HepG2 (cell line): ENCODE data around the gene ARIH2. TPM values are rescaled to one million over a fixed set of nuclear protein-coding genes. Genes with fewer than 3 reads are reported as not detected.

Experiments used
- BRCA1 ChIP-seq: sonication (generic); formaldehyde crosslinking; IDR thresholded peaks from 2 replicates; pipeline ENCODE4 v1.4.0; 2020; ENCODE audit warnings: missing genetic modification reagents
- BRD4 ChIP-seq: sonication (generic); formaldehyde crosslinking; IDR thresholded peaks from 2 replicates; pipeline ENCODE4 v1.4.0; 2020; ENCODE audit warnings: missing genetic modification reagents
- CBFB ChIP-seq: sonication (generic); formaldehyde crosslinking; IDR thresholded peaks from 2 replicates; pipeline ENCODE4 v1.4.0; 2020; ENCODE audit warnings: missing genetic modification reagents
- CHD4 ChIP-seq: fragments of 200-600 bp; sonication (generic); IDR thresholded peaks from 2 replicates; pipeline ENCODE4 v1.7.0; 2017; ENCODE audit warnings: mild to moderate bottlenecking, low read length, borderline replicate concordance
- EP300 ChIP-seq, 3 experiments: sonication (generic) in 1 of 3; formaldehyde crosslinking in 1 of 3; IDR thresholded peaks; 2 replicates each; pipeline versions ENCODE4 v1.5.1 to v1.6.1; 2011 to 2020; ENCODE audit warnings: low read depth in 2 of 3, low read length in 2 of 3, borderline replicate concordance in 1 of 3, improper control_type of control experiment in 1 of 3, mild to moderate bottlenecking in 1 of 3, missing genetic modification reagents in 1 of 3, moderate library complexity in 1 of 3
- HMG20B ChIP-seq: conservative IDR thresholded peaks from 2 replicates; pipeline ENCODE4 v1.6.1; 2016; ENCODE audit warnings: missing genetic modification reagents, missing compliant biosample characterization
- KAT8 ChIP-seq: IDR thresholded peaks from 2 replicates; pipeline ENCODE4 v1.6.1; 2016; ENCODE audit warnings: missing genetic modification reagents, missing compliant biosample characterization
- MIXL1 ChIP-seq: IDR thresholded peaks from 2 replicates; pipeline ENCODE4 v1.6.1; 2016
- NR2F2 ChIP-seq: IDR thresholded peaks from 2 replicates; pipeline ENCODE4 v1.6.1; 2012; ENCODE audit warnings: low read depth, inconsistent platforms, borderline replicate concordance
- PHF5A ChIP-seq: IDR thresholded peaks from one replicate; pipeline ENCODE4 v1.6.1; 2018; ENCODE audit warnings: low read depth, missing genetic modification reagents; ENCODE audit not compliant: unreplicated experiment
- PITX1 ChIP-seq: sonication (generic); formaldehyde crosslinking; IDR thresholded peaks from 2 replicates; pipeline ENCODE4 v1.5.1; 2020; ENCODE audit warnings: mild to moderate bottlenecking, missing genetic modification reagents
- RBM22 ChIP-seq: fragments of 200-400 bp; formaldehyde crosslinking; optimal IDR thresholded peaks from 2 replicates; pipeline ENCODE3; 2017; ENCODE audit warnings: mild to moderate bottlenecking, low read length, moderate library complexity
- SMAD1 ChIP-seq: sonication (generic); formaldehyde crosslinking; IDR thresholded peaks from 2 replicates; pipeline ENCODE4 v1.4.0; 2020; ENCODE audit warnings: missing genetic modification reagents, low read depth, mild to moderate bottlenecking, borderline replicate concordance
- U2AF1 ChIP-seq: fragments of 200-400 bp; formaldehyde crosslinking; optimal IDR thresholded peaks from 2 replicates; pipeline ENCODE3; 2017; ENCODE audit warnings: mild to moderate bottlenecking, low read depth, low read length
- ZBTB8A ChIP-seq: sonication (generic); formaldehyde crosslinking; IDR thresholded peaks from 2 replicates; pipeline ENCODE4 v1.4.0; 2020; ENCODE audit warnings: mild to moderate bottlenecking, low read depth, missing genetic modification reagents, borderline replicate concordance
- ZNF256 ChIP-seq: sonication (generic); formaldehyde crosslinking; conservative IDR thresholded peaks from 2 replicates; pipeline ENCODE4 v1.4.0; 2020; ENCODE audit warnings: missing genetic modification reagents
- ZNF468 ChIP-seq: sonication (generic); formaldehyde crosslinking; IDR thresholded peaks from 2 replicates; pipeline ENCODE4 v1.8.0; 2022; ENCODE audit warnings: mild to moderate bottlenecking, moderate library complexity, missing genetic modification reagents
- ZNF747 ChIP-seq: sonication (generic); formaldehyde crosslinking; IDR thresholded peaks from 2 replicates; pipeline ENCODE4 v1.8.1; 2023; ENCODE audit warnings: missing genetic modification reagents, mild to moderate bottlenecking, borderline replicate concordance
- ZSCAN20 ChIP-seq: sonication (generic); formaldehyde crosslinking; IDR thresholded peaks from 2 replicates; pipeline ENCODE4 v1.4.0; 2020; ENCODE audit warnings: missing genetic modification reagents, mild to moderate bottlenecking, borderline replicate concordance
- polyA plus RNA-seq, 8 experiments: library from polyadenylated mRNA; depleted of rRNA in 3 of 8; stranded (reverse) in 7 of 8; unstranded in 1 of 8; fragments of >200 nt; fragmentation: Illumina TruSeq in 4 of 8; extraction: Trizol in 4 of 8; gene quantifications; 2 replicates each; pipeline versions ENCODE4 v1.2.1 to v1.2.3, GENCODE V29; 2011 to 2016; ENCODE audit warnings: low read depth in 4 of 8, missing spikeins in 1 of 8, mixed read lengths in 1 of 8; ENCODE audit not compliant: insufficient read depth in 1 of 8
- total RNA-seq, 5 experiments: library from RNA; depleted of rRNA; stranded (reverse); fragments of >200 nt; fragmentation: Illumina TruSeq; extraction: Trizol; gene quantifications; 2 replicates each; pipeline ENCODE4 v1.2.3, GENCODE V29; 2016; ENCODE audit warnings: low read depth in 1 of 5
- TF ChIP-seq, protein P1 (sequence below): fragments of 450-650 bp; IDR thresholded peaks from 2 replicates; pipeline ENCODE4 v1.6.1; 2016
- TF ChIP-seq, protein P2 (sequence below): sonication (generic); formaldehyde crosslinking; IDR thresholded peaks from 2 replicates; pipeline ENCODE4 v1.4.0; 2020; ENCODE audit warnings: mild to moderate bottlenecking, missing genetic modification reagents
- TF ChIP-seq, protein P3 (sequence below): IDR thresholded peaks from 2 replicates; pipeline ENCODE4 v1.6.1; 2018; ENCODE audit warnings: missing genetic modification reagents, mild to moderate bottlenecking, missing compliant biosample characterization
- TF ChIP-seq, protein P4 (sequence below): sonication (generic); formaldehyde crosslinking; IDR thresholded peaks from 2 replicates; pipeline ENCODE4; 2020; ENCODE audit warnings: missing genetic modification reagents, mild to moderate bottlenecking, borderline replicate concordance

ARIH2 gene
- total and polyA plus RNA-seq, 2 of the 13 experiments (the other 11 are each of a cell fraction or from before 2014, with no cell fraction given): 64.8 to 83.3 TPM

DNA sequence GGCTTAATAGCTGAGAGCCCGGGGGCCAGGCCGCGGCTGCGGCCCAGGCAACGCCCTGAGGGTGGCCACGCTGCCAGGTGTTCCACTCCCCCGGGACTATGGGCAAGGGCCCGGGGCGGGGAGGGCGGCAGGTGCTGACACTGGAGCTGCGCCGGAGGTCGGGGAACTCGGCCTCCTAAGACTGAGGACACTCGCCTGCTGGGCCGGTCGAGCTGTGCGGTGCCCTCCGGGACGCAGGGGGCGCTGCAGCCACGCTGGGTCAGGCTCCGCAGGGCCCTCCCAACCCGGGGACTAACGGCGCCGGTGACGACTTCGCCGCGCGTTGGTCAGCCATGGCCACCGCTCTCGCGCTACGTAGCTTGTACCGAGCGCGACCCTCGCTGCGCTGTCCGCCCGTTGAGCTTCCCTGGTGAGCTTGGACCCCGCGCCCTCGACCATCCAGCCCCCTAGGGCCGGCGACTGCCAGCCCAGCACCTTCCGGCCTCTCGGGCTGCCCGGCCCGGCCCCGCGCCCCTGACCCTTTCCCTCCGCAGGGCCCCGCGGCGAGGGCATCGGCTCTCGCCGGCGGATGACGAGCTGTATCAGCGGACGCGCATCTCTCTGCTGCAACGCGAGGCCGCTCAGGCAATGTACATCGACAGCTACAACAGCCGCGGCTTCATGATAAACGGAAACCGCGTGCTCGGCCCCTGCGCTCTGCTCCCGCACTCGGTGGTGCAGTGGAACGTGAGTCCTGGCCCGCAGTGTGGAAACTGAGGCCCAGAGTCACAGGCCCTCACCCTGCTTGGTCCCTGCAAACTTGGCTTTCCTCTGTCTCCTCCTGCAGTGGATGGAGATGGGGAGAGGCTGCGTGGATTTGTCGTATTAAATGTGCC is 103.4 kb downstream of the ARIH2 start, which contains the start of gene NDUFAF3 (continued):
- TF ChIP-seq ZNF468 (CRISPR knock-in tag): no peak
- TF ChIP-seq ZBTB8A: no peak
- no peak; the same call in 1 of the 2 replicates for TF ChIP-seq SMAD1 (CRISPR knock-in tag)
- TF ChIP-seq ZNF256: peak; percentile 66; the same call in 1 of the 2 replicates
- peak; percentile 83 for TF ChIP-seq CBFB (CRISPR knock-in tag)
- peak; percentile 88; the same call in 1 of the 2 replicates for TF ChIP-seq BRCA1 (CRISPR knock-in tag)
- peak; percentile 67 for TF ChIP-seq U2AF1
- TF ChIP-seq, protein P1, sequence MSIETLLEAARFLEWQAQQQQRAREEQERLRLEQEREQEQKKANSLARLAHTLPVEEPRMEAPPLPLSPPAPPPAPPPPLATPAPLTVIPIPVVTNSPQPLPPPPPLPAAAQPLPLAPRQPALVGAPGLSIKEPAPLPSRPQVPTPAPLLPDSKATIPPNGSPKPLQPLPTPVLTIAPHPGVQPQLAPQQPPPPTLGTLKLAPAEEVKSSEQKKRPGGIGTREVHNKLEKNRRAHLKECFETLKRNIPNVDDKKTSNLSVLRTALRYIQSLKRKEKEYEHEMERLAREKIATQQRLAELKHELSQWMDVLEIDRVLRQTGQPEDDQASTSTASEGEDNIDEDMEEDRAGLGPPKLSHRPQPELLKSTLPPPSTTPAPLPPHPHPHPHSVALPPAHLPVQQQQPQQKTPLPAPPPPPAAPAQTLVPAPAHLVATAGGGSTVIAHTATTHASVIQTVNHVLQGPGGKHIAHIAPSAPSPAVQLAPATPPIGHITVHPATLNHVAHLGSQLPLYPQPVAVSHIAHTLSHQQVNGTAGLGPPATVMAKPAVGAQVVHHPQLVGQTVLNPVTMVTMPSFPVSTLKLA: no peak
- TF ChIP-seq, protein P2, sequence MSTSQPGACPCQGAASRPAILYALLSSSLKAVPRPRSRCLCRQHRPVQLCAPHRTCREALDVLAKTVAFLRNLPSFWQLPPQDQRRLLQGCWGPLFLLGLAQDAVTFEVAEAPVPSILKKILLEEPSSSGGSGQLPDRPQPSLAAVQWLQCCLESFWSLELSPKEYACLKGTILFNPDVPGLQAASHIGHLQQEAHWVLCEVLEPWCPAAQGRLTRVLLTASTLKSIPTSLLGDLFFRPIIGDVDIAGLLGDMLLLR (CRISPR knock-in tag): peak; percentile 76; the same call in 1 of the 2 replicates
- TF ChIP-seq BRD4 (CRISPR knock-in tag): peak; percentile 91
- TF ChIP-seq EP300 (IDR thresholded peaks at IDR 0.05; ENCODE audit: low read depth in 2 of 2, low read length in 2 of 2): peak in 1 of 2 experiments; percentile 8; a peak in 1 of 4 replicates
- peak; percentile 41; the same call in 1 of the 2 replicates for TF ChIP-seq EP300 (CRISPR knock-in tag; IDR thresholded peaks at IDR 0.05; ENCODE audit: borderline replicate concordance)
- peak; percentile 92 for TF ChIP-seq ZNF747
- TF ChIP-seq KAT8 (CRISPR knock-in tag): peak; percentile 82
- no peak; the same call in 1 of the 2 replicates for TF ChIP-seq HMG20B
- no peak; the same call in 1 of the 2 replicates for TF ChIP-seq MIXL1 (CRISPR knock-in tag)
- TF ChIP-seq, protein P3, sequence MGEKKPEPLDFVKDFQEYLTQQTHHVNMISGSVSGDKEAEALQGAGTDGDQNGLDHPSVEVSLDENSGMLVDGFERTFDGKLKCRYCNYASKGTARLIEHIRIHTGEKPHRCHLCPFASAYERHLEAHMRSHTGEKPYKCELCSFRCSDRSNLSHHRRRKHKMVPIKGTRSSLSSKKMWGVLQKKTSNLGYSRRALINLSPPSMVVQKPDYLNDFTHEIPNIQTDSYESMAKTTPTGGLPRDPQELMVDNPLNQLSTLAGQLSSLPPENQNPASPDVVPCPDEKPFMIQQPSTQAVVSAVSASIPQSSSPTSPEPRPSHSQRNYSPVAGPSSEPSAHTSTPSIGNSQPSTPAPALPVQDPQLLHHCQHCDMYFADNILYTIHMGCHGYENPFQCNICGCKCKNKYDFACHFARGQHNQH (CRISPR knock-in tag): no peak; the same call in none of the 2 replicates
- peak; percentile 58; the same call in 1 of the 2 replicates for TF ChIP-seq PITX1 (CRISPR knock-in tag)
- TF ChIP-seq, protein P4, sequence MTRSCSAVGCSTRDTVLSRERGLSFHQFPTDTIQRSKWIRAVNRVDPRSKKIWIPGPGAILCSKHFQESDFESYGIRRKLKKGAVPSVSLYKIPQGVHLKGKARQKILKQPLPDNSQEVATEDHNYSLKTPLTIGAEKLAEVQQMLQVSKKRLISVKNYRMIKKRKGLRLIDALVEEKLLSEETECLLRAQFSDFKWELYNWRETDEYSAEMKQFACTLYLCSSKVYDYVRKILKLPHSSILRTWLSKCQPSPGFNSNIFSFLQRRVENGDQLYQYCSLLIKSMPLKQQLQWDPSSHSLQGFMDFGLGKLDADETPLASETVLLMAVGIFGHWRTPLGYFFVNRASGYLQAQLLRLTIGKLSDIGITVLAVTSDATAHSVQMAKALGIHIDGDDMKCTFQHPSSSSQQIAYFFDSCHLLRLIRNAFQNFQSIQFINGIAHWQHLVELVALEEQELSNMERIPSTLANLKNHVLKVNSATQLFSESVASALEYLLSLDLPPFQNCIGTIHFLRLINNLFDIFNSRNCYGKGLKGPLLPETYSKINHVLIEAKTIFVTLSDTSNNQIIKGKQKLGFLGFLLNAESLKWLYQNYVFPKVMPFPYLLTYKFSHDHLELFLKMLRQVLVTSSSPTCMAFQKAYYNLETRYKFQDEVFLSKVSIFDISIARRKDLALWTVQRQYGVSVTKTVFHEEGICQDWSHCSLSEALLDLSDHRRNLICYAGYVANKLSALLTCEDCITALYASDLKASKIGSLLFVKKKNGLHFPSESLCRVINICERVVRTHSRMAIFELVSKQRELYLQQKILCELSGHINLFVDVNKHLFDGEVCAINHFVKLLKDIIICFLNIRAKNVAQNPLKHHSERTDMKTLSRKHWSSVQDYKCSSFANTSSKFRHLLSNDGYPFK (CRISPR knock-in tag): peak; percentile 72
- TF ChIP-seq ZSCAN20 (CRISPR knock-in tag): no peak; the same call in 1 of the 2 replicates
- TF ChIP-seq RBM22: no peak
- no peak for TF ChIP-seq CHD4
- peak; percentile 15; the same call in 1 of the 2 replicates for TF ChIP-seq NR2F2
- TF ChIP-seq PHF5A (CRISPR knock-in tag): peak; percentile 54
